HEK293T (cell line): Measurements from ENCODE around the gene STIP1.

Source experiments
- CTCF ChIA-PET: fragments of 350-600 bp; formaldehyde crosslinking; extraction: SDS; loops from one replicate; lab custom pipeline; 2021; ENCODE audit warnings: antibody characterized with exemption, inconsistent platforms; lab: Yijun Ruan, JAX
- POLR2A ChIA-PET: fragments of 350-600 bp; formaldehyde crosslinking; extraction: SDS; loops from one replicate; lab custom pipeline; 2020; ENCODE audit warnings: antibody characterized with exemption, inconsistent platforms; lab: Yijun Ruan, JAX
- DNase-seq: peaks from one replicate; pipeline ENCODE4 v3.0.0; 2012; ENCODE audit warnings: mixed read lengths; ENCODE audit errors: extremely low spot score
- ARNT ChIP-seq: fragments of 450-650 bp; IDR thresholded peaks from 2 replicates; pipeline ENCODE4 v1.6.1; 2017; ENCODE audit warnings: mild to moderate bottlenecking
- BHLHE40 ChIP-seq: fragments of 450-650 bp; IDR thresholded peaks from 2 replicates; pipeline ENCODE4 v1.6.1; 2016; ENCODE audit warnings: mild to moderate bottlenecking, moderate library complexity, borderline replicate concordance
- CTBP1 ChIP-seq: fragments of 450-650 bp; IDR thresholded peaks from 2 replicates; pipeline ENCODE4 v1.6.1; 2016; ENCODE audit warnings: borderline replicate concordance
- ELF4 ChIP-seq: fragments of 450-650 bp; IDR thresholded peaks from 2 replicates; pipeline ENCODE4 v1.6.1; 2017; ENCODE audit warnings: antibody characterized with exemption
- FOXA1 ChIP-seq: fragments of 450-650 bp; IDR thresholded peaks from 2 replicates; pipeline ENCODE4 v1.6.1; 2016; ENCODE audit warnings: mild to moderate bottlenecking
- FOXK2 ChIP-seq: fragments of 450-650 bp; IDR thresholded peaks from 2 replicates; pipeline ENCODE4 v1.6.1; 2016; ENCODE audit warnings: mild to moderate bottlenecking
- FOXM1 ChIP-seq: fragments of 450-650 bp; IDR thresholded peaks from 2 replicates; pipeline ENCODE4 v1.6.1; 2017; ENCODE audit warnings: mild to moderate bottlenecking, borderline replicate concordance
- HDGF ChIP-seq: fragments of 450-650 bp; IDR thresholded peaks from 2 replicates; pipeline ENCODE4 v1.6.1; 2017; ENCODE audit warnings: antibody characterized with exemption, borderline replicate concordance
- L3MBTL2 ChIP-seq: fragments of 450-650 bp; conservative IDR thresholded peaks from 2 replicates; pipeline ENCODE4 v1.6.1; 2016; ENCODE audit warnings: mild to moderate bottlenecking
- LEF1 ChIP-seq: fragments of 450-650 bp; IDR thresholded peaks from 2 replicates; pipeline ENCODE4 v1.6.1; 2017; ENCODE audit warnings: mild to moderate bottlenecking, borderline replicate concordance
- NFRKB ChIP-seq: fragments of 450-650 bp; IDR thresholded peaks from 2 replicates; pipeline ENCODE4 v1.6.1; 2016; ENCODE audit warnings: mild to moderate bottlenecking, moderate library complexity
- PKNOX1 ChIP-seq: fragments of 450-650 bp; IDR thresholded peaks from 2 replicates; pipeline ENCODE4 v1.6.1; 2016
- SP1 ChIP-seq: fragments of 450-650 bp; IDR thresholded peaks from 2 replicates; pipeline ENCODE4 v1.6.1; 2017
- SUZ12 ChIP-seq: fragments of 450-650 bp; IDR thresholded peaks from 2 replicates; pipeline ENCODE4 v1.6.1; 2016; ENCODE audit warnings: mild to moderate bottlenecking
- TARDBP ChIP-seq: fragments of 450-650 bp; IDR thresholded peaks from 2 replicates; pipeline ENCODE4 v1.6.1; 2016
- ZNF384 ChIP-seq: fragments of 450-650 bp; IDR thresholded peaks from 2 replicates; pipeline ENCODE4 v1.6.1; 2016

STIP1 gene

GRCh38 chr11:64196626-64197025, 10.7 kb downstream of the STIP1 start:
- POLR2A ChIA-PET: interaction anchor here (2.1 kb wide), 1 partner anchor 11 kb away, joined by 9 read pairs; the partner anchor contains the start of gene STIP1
- no peak for DNase-seq
- CTCF ChIA-PET: no interaction called here
- TF ChIP-seq FOXA1 (no peak), L3MBTL2 (no peak), NFRKB (no peak), HDGF (no peak)

GRCh38 chr11:64198511-64198910, 12.5 kb downstream of the STIP1 start:
- CTCF ChIA-PET: no interaction called here
- no peak for DNase-seq
- POLR2A ChIA-PET: no interaction called here

GRCh38 chr11:64201543-64201942, 15.6 kb downstream of the STIP1 start:
- ChIA-PET CTCF (interaction anchor here (0.6 kb wide), 1 partner anchor 140 kb away, joined by 3 read pairs; no protein-coding TSS in a partner anchor), POLR2A (interaction anchor here (0.6 to 2.0 kb wide), 3 partner anchors 14 to 68 kb away, joined by 3 to 9 read pairs (median 4); partner anchors contain the start of gene STIP1)
- TF ChIP-seq HDGF (no peak), ZNF384 (no peak), NFRKB (no peak), TARDBP (no peak), CTBP1 (no peak), FOXA1 (no peak), LEF1 (no peak), L3MBTL2 (no peak), ELF4 (no peak), BHLHE40 (no peak), PKNOX1 (no peak), ARNT (no peak), FOXM1 (no peak), SUZ12 (no peak), SP1 (no peak), FOXK2 (no peak)
- DNase-seq: no peak

More at GRCh38 chr11:64198511-64198910, 12.5 kb downstream of the STIP1 start:
- no peak for TF ChIP-seq FOXK2
- TF ChIP-seq ZNF384: no peak
- no peak for TF ChIP-seq SP1

GRCh38 chr11:64202992-64203391, 17.0 kb downstream of the STIP1 start:
- no peak for DNase-seq
- ChIA-PET POLR2A (interaction anchor here (0.7 to 1.4 kb wide), 2 partner anchors 18 to 21 kb away, joined by 3 to 4 read pairs; no protein-coding TSS in a partner anchor), CTCF (no interaction called here)
- TF ChIP-seq ZNF384: no peak
- TF ChIP-seq NFRKB: no peak
- no peak for TF ChIP-seq FOXA1
- no peak for TF ChIP-seq TARDBP
- no peak for TF ChIP-seq HDGF
- TF ChIP-seq PKNOX1: no peak
- TF ChIP-seq FOXM1: no peak

GRCh38 chr11:64203421-64204079, 17.6 kb downstream of the STIP1 start:
- no peak for DNase-seq
- ChIA-PET CTCF (interaction anchor here (1.2 to 3.0 kb wide), 3 partner anchors 18 to 69 kb away, joined by 3 to 18 read pairs (median 14); partner anchors contain the start of genes PLCB3 and STIP1), POLR2A (interaction anchor here (1.4 to 1.6 kb wide), 2 partner anchors 19 to 101 kb away, joined by 3 to 7 read pairs; no protein-coding TSS in a partner anchor)
- TF ChIP-seq SUZ12 (no peak), SP1 (no peak), ZNF384 (no peak), TARDBP (no peak), L3MBTL2 (no peak), NFRKB (no peak), HDGF (no peak), ARNT (no peak), FOXA1 (no peak), PKNOX1 (no peak), FOXM1 (no peak), ELF4 (no peak), CTBP1 (no peak), LEF1 (no peak), BHLHE40 (no peak), FOXK2 (no peak)

- TF ChIP-seq FOXM1: no peak
- TF ChIP-seq LEF1: no peak
- no peak for TF ChIP-seq NFRKB
- TF ChIP-seq BHLHE40: no peak
- no peak for TF ChIP-seq ARNT
- TF ChIP-seq FOXA1: no peak
- TF ChIP-seq ELF4: no peak
- no peak for TF ChIP-seq L3MBTL2
- TF ChIP-seq SP1: no peak
- no peak for TF ChIP-seq PKNOX1
- DNase-seq: no peak
- CTCF ChIA-PET: interaction anchor here (0.6 to 3.0 kb wide), 15 partner anchors 11 to 374 kb away, joined by 3 to 18 read pairs (median 4); partner anchors contain the start of genes FKBP2, NUDT22, PLCB3 and STIP1
- POLR2A ChIA-PET: interaction anchor here (1.0 to 3.8 kb wide), 5 partner anchors 19 to 100 kb away, joined by 3 to 23 read pairs (median 7); partner anchors contain the start of genes NUDT22 and TRPT1
These were observed 18.1 kb downstream of the STIP1 start for GRCh38 chr11:64204080-64204440.
